ENCODE data around the gene TMEM63C. TPM values are rescaled to one million over a fixed set of nuclear protein-coding genes. Genes with fewer than 3 reads are reported as not detected.

The TMEM63C gene
- total RNA-seq, 2 experiments from 2014 or later: 0.79 to 6.6 TPM

DNA sequence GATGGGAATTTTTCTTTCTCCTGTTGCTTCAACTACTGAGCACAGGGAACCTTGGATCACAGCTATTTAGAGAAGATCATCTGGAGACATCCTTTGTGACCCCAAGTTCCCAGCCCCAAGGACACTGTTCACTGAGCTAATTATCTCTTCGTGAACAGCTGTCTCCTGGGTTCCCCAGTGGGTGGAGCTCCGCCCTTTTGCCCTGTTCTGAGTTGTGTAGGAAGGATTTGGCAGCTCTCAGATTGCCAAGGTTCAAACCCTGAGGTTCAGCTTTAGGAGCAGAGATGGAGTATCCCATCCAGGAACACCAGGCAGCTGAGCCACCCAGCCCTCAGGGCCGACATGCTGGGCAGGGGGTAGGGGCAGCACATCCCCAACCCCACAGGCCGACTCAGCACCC, 57.4 kb downstream of the TMEM63C start:
- H3K36me3 ChIP-seq (ENCODE audit: insufficient read depth, low read length): no peaks in the 10 kb centered on the region
- H3K79me2 ChIP-seq (ENCODE audit: insufficient read depth, low read depth, low read length): no peaks in the 10 kb centered on the region
- TF ChIP-seq, protein P1, sequence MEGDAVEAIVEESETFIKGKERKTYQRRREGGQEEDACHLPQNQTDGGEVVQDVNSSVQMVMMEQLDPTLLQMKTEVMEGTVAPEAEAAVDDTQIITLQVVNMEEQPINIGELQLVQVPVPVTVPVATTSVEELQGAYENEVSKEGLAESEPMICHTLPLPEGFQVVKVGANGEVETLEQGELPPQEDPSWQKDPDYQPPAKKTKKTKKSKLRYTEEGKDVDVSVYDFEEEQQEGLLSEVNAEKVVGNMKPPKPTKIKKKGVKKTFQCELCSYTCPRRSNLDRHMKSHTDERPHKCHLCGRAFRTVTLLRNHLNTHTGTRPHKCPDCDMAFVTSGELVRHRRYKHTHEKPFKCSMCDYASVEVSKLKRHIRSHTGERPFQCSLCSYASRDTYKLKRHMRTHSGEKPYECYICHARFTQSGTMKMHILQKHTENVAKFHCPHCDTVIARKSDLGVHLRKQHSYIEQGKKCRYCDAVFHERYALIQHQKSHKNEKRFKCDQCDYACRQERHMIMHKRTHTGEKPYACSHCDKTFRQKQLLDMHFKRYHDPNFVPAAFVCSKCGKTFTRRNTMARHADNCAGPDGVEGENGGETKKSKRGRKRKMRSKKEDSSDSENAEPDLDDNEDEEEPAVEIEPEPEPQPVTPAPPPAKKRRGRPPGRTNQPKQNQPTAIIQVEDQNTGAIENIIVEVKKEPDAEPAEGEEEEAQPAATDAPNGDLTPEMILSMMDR (conservative IDR thresholded peaks at IDR 0.05; ENCODE audit: low read length): no peak
- no peak for TF ChIP-seq EZH2phosphoT487 (IDR thresholded peaks at IDR 0.05; ENCODE audit: borderline replicate concordance, low read depth, low read length)
- H3K4me3 ChIP-seq (ENCODE audit: low read depth, low read length, poor library complexity, severe bottlenecking): no peak overlapping the region
- H3K9me3 ChIP-seq (ENCODE audit: low read length): no peaks in the 10 kb centered on the region
- no peaks in the 10 kb centered on the region for H4K20me1 ChIP-seq (ENCODE audit: insufficient read depth, low read length)
- BruUV-seq (replicated peaks): no TSS peak
- peaks cover 26% of the 10 kb centered on the region for H3K4me1 ChIP-seq (ENCODE audit: insufficient read depth, low read length, poor library complexity, severe bottlenecking)
- no peak for DNase-seq (ENCODE audit: low spot score)
- H3K4me2 ChIP-seq (ENCODE audit: low read length): no peak overlapping the region
- no peak overlapping the region for H2AFZ ChIP-seq (ENCODE audit: low read length)
- POLR2A ChIA-PET: interaction anchor here (0.6 to 0.7 kb wide), 2 partner anchors 9 to 226 kb away, joined by 3 to 6 read pairs; no protein-coding TSS in a partner anchor
- H3K27ac ChIP-seq (ENCODE audit: low read depth, low read length, poor library complexity, severe bottlenecking): no peak overlapping the region
- CTCF ChIA-PET (ENCODE audit: unreplicated experiment): interaction anchor here (0.7 kb wide), 1 partner anchor 77 kb away, joined by 3 read pairs; no protein-coding TSS in a partner anchor
- intact Hi-C loops (cut with micrococcal nuclease; ENCODE audit: unreplicated experiment): no loop called here
- H3K9me2 ChIP-seq (ENCODE audit: insufficient read depth, low read length): no peaks in the 10 kb centered on the region

DNA sequence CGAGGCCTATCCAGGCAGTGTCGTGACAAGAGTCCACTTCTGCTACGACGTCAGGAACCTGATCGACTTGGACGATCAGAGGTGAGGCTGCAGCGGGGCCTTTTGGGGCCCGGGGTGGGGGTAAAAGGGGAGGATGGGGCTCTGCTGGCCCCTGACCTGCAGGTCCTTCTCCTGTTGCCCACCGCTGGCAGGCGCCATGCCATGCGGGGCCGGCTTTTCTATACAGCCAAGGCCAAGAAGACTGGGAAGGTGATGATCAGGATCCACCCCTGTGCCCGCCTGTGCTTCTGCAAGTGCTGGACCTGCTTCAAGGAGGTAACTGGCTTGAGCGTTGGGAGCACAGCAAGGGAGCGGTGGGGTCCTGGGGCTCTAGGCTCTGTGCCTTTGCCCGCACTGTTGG, 57.8 kb downstream of the TMEM63C start:
- H3K4me2 ChIP-seq (ENCODE audit: low read length): no peak overlapping the region
- H3K4me1 ChIP-seq (ENCODE audit: insufficient read depth, low read length, poor library complexity, severe bottlenecking): peaks cover 30% of the 10 kb centered on the region
- BruUV-seq (replicated peaks): no TSS peak
- ChIA-PET POLR2A (interaction anchor here (0.7 kb wide), 1 partner anchor 9 kb away, joined by 6 read pairs; no protein-coding TSS in a partner anchor), CTCF (ENCODE audit: unreplicated experiment) (no interaction called here)
- no peak overlapping the region for H3K27ac ChIP-seq (ENCODE audit: low read depth, low read length, poor library complexity, severe bottlenecking)
- no peaks in the 10 kb centered on the region for H3K9me2 ChIP-seq (ENCODE audit: insufficient read depth, low read length)
- H2AFZ ChIP-seq (ENCODE audit: low read length): no peak overlapping the region
- no peaks in the 10 kb centered on the region for H3K9me3 ChIP-seq (ENCODE audit: low read length)
- TF ChIP-seq, protein P1 (conservative IDR thresholded peaks at IDR 0.05; ENCODE audit: low read length): no peak
- TF ChIP-seq EZH2phosphoT487 (IDR thresholded peaks at IDR 0.05; ENCODE audit: borderline replicate concordance, low read depth, low read length): no peak
- intact Hi-C loops (cut with micrococcal nuclease; ENCODE audit: unreplicated experiment): no loop called here
- H4K20me1 ChIP-seq (ENCODE audit: insufficient read depth, low read length): no peaks in the 10 kb centered on the region
- no peaks in the 10 kb centered on the region for H3K79me2 ChIP-seq (ENCODE audit: insufficient read depth, low read depth, low read length)
- no peaks in the 10 kb centered on the region for H3K36me3 ChIP-seq (ENCODE audit: insufficient read depth, low read length)
- DNase-seq (ENCODE audit: low spot score): no peak
- no peak overlapping the region for H3K4me3 ChIP-seq (ENCODE audit: low read depth, low read length, poor library complexity, severe bottlenecking)

- Histone ChIP-seq H3K79me2 (ENCODE audit: insufficient read depth, low read depth, low read length) (no peaks in the 10 kb centered on the region), H3K4me3 (ENCODE audit: low read depth, low read length, poor library complexity, severe bottlenecking) (no peak overlapping the region), H3K9me3 (ENCODE audit: low read length) (no peaks in the 10 kb centered on the region), H3K36me3 (ENCODE audit: insufficient read depth, low read length) (no peaks in the 10 kb centered on the region), H4K20me1 (ENCODE audit: insufficient read depth, low read length) (no peaks in the 10 kb centered on the region), H3K27ac (ENCODE audit: low read depth, low read length, poor library complexity, severe bottlenecking) (no peak overlapping the region), H3K4me2 (ENCODE audit: low read length) (no peak overlapping the region), H3K4me1 (ENCODE audit: insufficient read depth, low read length, poor library complexity, severe bottlenecking) (peaks cover 33% of the 10 kb centered on the region), H3K9me2 (ENCODE audit: insufficient read depth, low read length) (no peaks in the 10 kb centered on the region), H2AFZ (ENCODE audit: low read length) (no peak overlapping the region)
- POLR2A ChIA-PET: interaction anchor here (0.7 kb wide), 1 partner anchor 10 kb away, joined by 4 read pairs; no protein-coding TSS in a partner anchor
- CTCF ChIA-PET (ENCODE audit: unreplicated experiment): no interaction called here
- BruUV-seq (replicated peaks): no TSS peak
- TF ChIP-seq, protein P1 (conservative IDR thresholded peaks at IDR 0.05; ENCODE audit: low read length): no peak
- TF ChIP-seq EZH2phosphoT487 (IDR thresholded peaks at IDR 0.05; ENCODE audit: borderline replicate concordance, low read depth, low read length): no peak
- intact Hi-C loops (cut with micrococcal nuclease; ENCODE audit: unreplicated experiment): no loop called here
- DNase-seq (ENCODE audit: low spot score): no peak
These were observed 58.8 kb downstream of the TMEM63C start for GRCh38 chr14:77240336-77240915.

All from OCI-LY7 (cell line).